ENCODE measurements around the gene RPS6KL1.

Gene RPS6KL1

DNA sequence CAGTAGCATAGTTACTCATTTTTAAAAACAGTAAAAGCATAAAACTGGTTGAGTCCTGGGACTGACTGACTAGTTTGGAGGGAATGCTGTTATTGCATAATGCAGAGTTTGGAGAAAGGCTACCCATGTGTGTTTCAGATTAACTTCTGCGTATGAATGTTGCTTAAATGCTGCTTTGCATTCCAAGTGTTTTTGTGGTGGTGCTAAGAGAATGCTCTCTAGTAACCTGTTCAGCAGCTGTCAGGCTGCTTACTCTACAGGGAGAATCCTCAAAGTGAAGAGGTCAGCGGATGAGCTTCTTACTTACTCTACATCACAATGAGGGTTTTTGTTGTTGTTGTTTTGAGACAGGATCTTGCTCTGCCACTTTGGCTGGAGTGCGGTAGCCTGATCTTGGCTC lies 37.1 kb downstream of the RPS6KL1 start:
- Mint-ChIP-seq H3K9me3 (no peaks in the 10 kb centered on the region), H3K36me3 (peaks cover 44 to 46% of the 10 kb centered on the region in 2 donors), H3K4me3 (no peak overlapping the region), H3K27ac (peak overlapping the region; percentile 56), H3K4me1 (peaks cover 35 to 50% of the 10 kb centered on the region in 2 donors), H3K27me3 (no peaks in the 10 kb centered on the region)
- DNase-seq (no peak), ATAC-seq (replicated peaks) (no peak)

DNA sequence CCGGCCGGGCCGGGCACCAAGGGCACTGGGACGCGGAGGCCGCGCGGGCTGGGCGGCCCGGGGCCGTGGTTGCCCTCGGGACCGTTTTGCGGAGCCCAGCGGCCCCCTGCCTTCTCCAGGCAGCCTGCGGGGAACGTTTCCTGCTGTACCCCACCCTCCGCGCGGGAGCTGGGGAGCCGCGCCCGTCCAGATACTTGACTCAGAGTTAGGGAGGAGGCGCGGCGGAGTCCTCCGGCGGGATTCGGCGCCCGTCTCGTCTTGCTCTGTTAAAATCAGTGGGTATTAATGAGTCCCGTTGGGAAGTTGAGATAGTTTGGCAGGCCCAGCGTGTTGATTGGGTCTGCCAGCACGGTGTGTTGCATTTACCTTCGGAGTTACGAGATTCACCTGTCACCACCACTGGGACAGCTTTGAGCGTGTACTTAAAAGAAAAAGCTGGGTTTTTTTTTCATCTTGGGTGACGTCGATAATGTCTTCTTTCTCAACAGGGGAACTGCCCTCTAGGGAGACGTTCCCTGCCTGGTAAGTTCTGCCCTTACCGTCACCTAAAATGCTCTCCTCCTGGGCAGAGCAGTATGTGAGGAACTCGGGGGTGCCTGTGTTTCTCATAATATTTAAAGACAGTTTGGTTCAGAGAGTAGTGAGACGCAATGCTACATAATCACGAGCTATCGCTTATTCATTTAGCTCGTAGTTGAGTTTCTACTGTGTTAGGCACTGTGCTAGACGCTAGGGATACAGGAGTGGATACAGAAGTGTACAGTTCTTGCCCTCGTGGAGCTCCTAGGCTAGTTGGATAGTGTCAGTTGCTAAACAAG lies 40.7 kb downstream of the RPS6KL1 start:
- Mint-ChIP-seq H3K9me3 (no peaks in the 10 kb centered on the region), H3K4me1 (peaks cover 46 to 72% of the 10 kb centered on the region in 2 donors), H3K27ac (peak overlapping the region; percentile 100), H3K4me3 (peak overlapping the region; percentile 98), H3K36me3 (peaks cover 34 to 40% of the 10 kb centered on the region in 2 donors), H3K27me3 (no peaks in the 10 kb centered on the region)
- ATAC-seq (replicated peaks) (peak; percentile 42 to 44), DNase-seq (peak; percentile 25)

- Mint-ChIP-seq H3K27ac (peak within 1 kb of the TSS; percentile 100), H3K4me3 (peak within 1 kb of the TSS; percentile 98)
- DNase-seq, result peak; percentile 91
These were observed 41.5 kb downstream of the RPS6KL1 start, which contains the start of gene DLST for GRCh38 chr14:74881431-74882102. TSS of gene DLST (plus strand) at chr14:74881916. CDS start at chr14:74881954, 38 bp downstream.

GRCh38 chr14:74879427-74880182 lies 43.5 kb downstream of the RPS6KL1 start:
- Mint-ChIP-seq H3K4me3 (no peak overlapping the region), H3K4me1 (peaks cover 45 to 68% of the 10 kb centered on the region in 2 donors), H3K36me3 (peaks cover 19 to 24% of the 10 kb centered on the region in 2 donors), H3K27me3 (no peaks in the 10 kb centered on the region), H3K9me3 (no peaks in the 10 kb centered on the region), H3K27ac (peak overlapping the region; percentile 2)
- DNase-seq (no peak), ATAC-seq (replicated peaks) (no peak)

More at GRCh38 chr14:74881431-74882102, 41.5 kb downstream of the RPS6KL1 start, which contains the start of gene DLST:
- H3K9me3 Mint-ChIP-seq, result no peaks in the 10 kb centered on the region
- ATAC-seq (replicated peaks), result peak; percentile 89 to 90
- peaks cover 47 to 73% of the 10 kb centered on the region in 2 donors for H3K4me1 Mint-ChIP-seq
- peaks cover 34 to 39% of the 10 kb centered on the region in 2 donors for H3K36me3 Mint-ChIP-seq
- no peaks in the 10 kb centered on the region for H3K27me3 Mint-ChIP-seq

DNA sequence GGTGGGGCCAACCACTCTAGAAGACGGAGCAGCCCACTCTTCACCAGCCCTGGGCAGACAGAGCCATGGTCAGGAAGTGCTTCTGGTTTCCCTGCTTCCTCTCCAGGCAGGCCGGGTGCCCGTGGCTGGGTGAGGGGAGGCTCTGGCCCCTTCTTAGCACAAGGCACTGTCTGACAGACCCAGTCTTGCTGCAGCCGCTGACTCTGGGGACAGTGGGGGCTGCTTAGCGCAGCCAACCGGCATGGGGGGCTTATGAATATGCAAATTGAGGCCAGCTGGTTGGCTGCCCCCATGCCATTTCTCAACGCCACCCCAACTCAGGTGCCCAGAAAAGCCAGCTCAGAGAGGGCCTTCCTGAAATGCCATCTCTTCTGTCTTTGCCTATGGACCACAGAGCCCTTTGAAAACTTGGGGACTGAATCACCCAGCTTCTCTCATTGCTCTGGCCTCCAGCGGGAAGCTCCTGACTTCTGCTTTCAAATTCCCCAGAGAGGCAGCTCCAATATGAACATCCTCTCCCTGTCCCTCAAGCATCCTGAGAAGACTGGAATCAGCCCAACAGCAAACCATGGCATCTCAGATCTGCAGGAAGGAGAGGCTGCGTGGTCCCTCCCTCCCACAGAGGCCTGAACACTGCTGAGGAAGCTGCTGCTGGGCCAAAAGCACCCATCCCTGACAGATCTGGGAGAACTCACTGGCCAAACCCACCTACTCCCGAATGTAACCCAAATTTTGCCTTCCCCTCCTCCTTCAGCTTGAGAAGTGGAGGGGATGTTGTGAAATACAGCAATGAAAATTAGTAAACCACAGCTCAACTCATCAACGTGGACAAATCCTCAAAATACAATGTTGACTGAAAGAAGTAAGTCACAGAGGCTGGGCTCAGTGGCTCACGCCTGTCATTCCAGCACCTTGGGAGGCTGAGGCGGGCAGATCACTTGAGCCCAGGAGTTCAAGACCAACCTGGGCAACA lies 46.8 kb downstream of the RPS6KL1 start, which contains the start of gene PROX2:
PROX2 (minus strand) TSS at position 205 of the 973 bp plus-strand sequence. CDS start 12,311 bp downstream, outside the sequence.
- Mint-ChIP-seq H3K4me3 (peak within 1 kb of the TSS; percentile 32 to 34), H3K36me3 (no peaks in the 10 kb centered on the region), H3K9me3 (no peaks in the 10 kb centered on the region), H3K4me1 (peaks cover 29 to 41% of the 10 kb centered on the region in 2 donors), H3K27me3 (no peaks in the 10 kb centered on the region), H3K27ac (peak within 1 kb of the TSS; percentile 71)
- DNase-seq (no peak), ATAC-seq (replicated peaks) (peak; percentile 58 to 70)

DNA sequence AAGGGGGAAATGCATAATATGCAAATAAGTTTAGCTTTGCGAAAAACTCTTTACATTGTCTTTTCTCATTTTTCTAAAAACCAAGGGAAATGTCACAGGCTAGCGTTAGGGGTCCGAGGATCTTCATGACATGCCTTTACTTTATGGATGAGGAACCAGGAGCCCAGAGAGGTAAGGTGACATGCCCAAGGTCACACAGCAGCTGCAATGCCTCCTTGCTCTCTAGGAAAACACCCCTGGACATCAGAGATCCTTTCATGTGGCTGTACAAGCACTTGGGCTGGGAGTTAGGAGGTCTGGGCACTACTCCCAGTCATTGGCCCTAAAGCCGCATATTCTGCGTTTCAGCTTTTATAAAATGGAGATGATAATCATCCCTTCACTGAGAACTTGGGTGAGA lies 47.9 kb downstream of the RPS6KL1 start:
- Mint-ChIP-seq H3K36me3 (no peaks in the 10 kb centered on the region), H3K27me3 (no peaks in the 10 kb centered on the region), H3K9me3 (no peaks in the 10 kb centered on the region), H3K4me1 (peaks cover 20 to 31% of the 10 kb centered on the region in 2 donors), H3K27ac (no peak overlapping the region), H3K4me3 (no peak overlapping the region)
- no peak for ATAC-seq (replicated peaks)
- DNase-seq, result no peak

- H3K4me3 Mint-ChIP-seq, result no peak overlapping the region
- DNase-seq (no peak), ATAC-seq (replicated peaks) (no peak)
- no peaks in the 10 kb centered on the region for H3K9me3 Mint-ChIP-seq
- H3K27ac Mint-ChIP-seq, result no peak overlapping the region
- H3K4me1 Mint-ChIP-seq, result peaks cover 12 to 17% of the 10 kb centered on the region in 2 donors
- no peaks in the 10 kb centered on the region for H3K36me3 Mint-ChIP-seq
- H3K27me3 Mint-ChIP-seq, result no peaks in the 10 kb centered on the region
These were observed 51.2 kb downstream of the RPS6KL1 start for GRCh38 chr14:74871819-74872218.

GRCh38 chr14:74868739-74869138 lies 54.3 kb downstream of the RPS6KL1 start:
- ATAC-seq (replicated peaks), result no peak
- Mint-ChIP-seq H3K4me3 (no peak overlapping the region), H3K27me3 (no peaks in the 10 kb centered on the region), H3K9me3 (no peaks in the 10 kb centered on the region), H3K36me3 (no peaks in the 10 kb centered on the region), H3K4me1 (peaks cover under 1% of the 10 kb centered on the region in 2 donors), H3K27ac (no peak overlapping the region)
- no peak for DNase-seq

- Mint-ChIP-seq H3K36me3 (no peaks in the 10 kb centered on the region), H3K4me1 (peaks cover 7 to 9% of the 10 kb centered on the region in 2 donors), H3K9me3 (no peaks in the 10 kb centered on the region), H3K27me3 (no peaks in the 10 kb centered on the region), H3K4me3 (no peak overlapping the region), H3K27ac (no peak overlapping the region)
- peak; percentile 70 to 80 for ATAC-seq (replicated peaks)
- no peak for DNase-seq
These were observed 55.4 kb downstream of the RPS6KL1 start for GRCh38 chr14:74867673-74868072.

DNA sequence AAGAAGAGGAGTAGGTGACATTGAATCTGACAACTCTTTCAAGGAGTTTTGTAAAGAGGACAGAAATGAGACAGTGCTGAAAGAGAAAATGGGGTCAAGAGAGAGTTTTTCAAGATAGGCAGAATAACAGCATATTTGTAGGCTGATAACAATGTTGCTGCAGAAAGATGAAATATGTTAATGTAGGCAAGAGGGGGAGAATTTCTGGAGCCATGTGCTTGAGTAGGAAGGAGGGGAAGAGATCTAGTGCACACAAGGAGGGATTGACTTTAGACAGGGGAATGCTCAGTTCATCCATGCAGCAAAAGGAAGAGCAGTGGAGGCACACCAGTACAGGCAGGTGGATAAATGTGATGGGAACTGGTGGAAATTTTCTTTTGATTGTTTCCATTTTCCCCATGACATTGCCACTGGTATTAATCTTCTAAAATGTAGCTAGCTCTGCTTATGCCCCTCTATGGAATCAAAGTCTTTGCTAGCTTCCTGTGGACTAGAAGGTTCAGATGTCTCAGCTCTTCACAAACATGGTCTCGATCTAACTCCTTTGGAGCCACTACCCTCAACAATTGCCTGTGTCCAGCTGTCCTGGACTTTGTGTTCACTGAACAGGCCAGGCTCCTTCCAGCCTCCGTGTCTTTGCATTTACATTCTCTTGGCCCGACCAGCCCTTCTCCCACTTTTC lies 56.2 kb downstream of the RPS6KL1 start:
- Mint-ChIP-seq H3K36me3 (no peaks in the 10 kb centered on the region), H3K27ac (no peak overlapping the region), H3K4me1 (peaks cover 7 to 9% of the 10 kb centered on the region in 2 donors), H3K9me3 (no peaks in the 10 kb centered on the region), H3K27me3 (no peaks in the 10 kb centered on the region), H3K4me3 (no peak overlapping the region)
- ATAC-seq (replicated peaks) (no peak), DNase-seq (no peak)

DNA sequence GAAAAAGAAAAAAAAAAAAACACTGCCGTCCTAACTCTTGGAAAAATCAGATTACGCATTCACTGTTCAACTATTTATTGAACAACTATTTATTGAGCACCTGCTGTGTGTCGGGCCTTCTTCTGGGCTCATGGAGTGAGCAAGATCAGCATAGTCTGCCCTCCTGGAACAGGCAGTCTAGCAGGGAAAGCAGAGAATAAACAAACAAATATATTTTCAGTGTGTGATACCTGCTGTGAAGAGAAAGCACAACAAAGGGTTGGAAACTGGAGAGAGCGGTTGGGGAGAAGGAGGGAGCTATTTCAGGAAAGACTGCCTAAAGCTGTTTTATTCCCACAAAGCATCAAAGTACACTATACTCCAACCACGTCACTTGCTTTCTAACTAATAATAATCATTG lies 57.9 kb downstream of the RPS6KL1 start:
- Mint-ChIP-seq H3K4me3 (no peak overlapping the region), H3K27ac (no peak overlapping the region)

DNA sequence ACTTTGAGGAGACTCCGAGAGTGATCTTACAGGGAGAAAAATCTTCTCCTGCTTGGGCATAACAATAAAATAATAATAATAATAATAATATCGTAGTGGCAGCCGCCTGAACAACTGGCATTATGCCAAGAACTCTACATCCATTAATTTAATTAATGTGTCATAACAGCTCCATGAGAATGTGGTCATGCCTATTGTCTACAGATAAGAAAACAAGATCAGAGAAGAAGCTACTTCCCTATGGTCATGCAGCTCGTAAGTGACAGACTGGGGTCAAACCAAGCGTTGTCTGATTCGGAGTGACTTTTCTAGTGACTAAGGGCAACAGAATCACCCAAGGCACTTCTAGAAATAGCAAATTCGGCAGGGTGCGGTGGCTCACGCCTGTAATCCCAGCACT lies 58.9 kb downstream of the RPS6KL1 start:
- peaks cover 9 to 10% of the 10 kb centered on the region in 2 donors for H3K4me1 Mint-ChIP-seq
- H3K36me3 Mint-ChIP-seq, result no peaks in the 10 kb centered on the region
- H3K9me3 Mint-ChIP-seq, result no peaks in the 10 kb centered on the region
- no peaks in the 10 kb centered on the region for H3K27me3 Mint-ChIP-seq
- H3K4me3 Mint-ChIP-seq, result no peak overlapping the region
- no peak overlapping the region for H3K27ac Mint-ChIP-seq
- ATAC-seq (replicated peaks) (no peak), DNase-seq (no peak)

More for the DNA sequence above, 57.9 kb downstream of the RPS6KL1 start:
- Mint-ChIP-seq H3K4me1 (peaks cover 9 to 10% of the 10 kb centered on the region in 2 donors), H3K36me3 (no peaks in the 10 kb centered on the region), H3K27me3 (no peaks in the 10 kb centered on the region), H3K9me3 (no peaks in the 10 kb centered on the region)
- ATAC-seq (replicated peaks) (no peak), DNase-seq (no peak)

DNA sequence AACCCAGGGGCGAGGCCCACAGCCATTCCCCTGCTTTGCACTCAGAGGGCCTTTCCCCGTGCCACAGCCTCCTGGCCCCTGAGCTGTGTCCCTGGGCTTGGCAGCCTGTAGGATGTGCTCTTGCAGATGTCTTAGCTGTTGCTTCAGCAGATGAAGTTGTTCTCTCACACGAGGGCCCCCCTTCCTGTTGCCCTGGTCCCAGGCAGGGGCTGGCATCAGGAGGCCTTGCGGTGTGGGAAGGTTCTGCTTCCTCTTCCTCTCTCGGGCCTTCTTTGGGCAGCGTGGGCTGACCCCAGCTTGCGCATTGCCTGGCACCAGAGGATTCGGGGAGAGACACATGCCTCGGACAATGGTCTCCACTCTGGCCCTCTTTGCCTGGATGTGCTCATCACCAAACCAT lies 59.8 kb downstream of the RPS6KL1 start:
- H3K27me3 Mint-ChIP-seq, result no peaks in the 10 kb centered on the region
- DNase-seq (no peak), ATAC-seq (replicated peaks) (peak; percentile 35 to 49)
- peaks cover 9 to 10% of the 10 kb centered on the region in 2 donors for H3K4me1 Mint-ChIP-seq
- no peak overlapping the region for H3K4me3 Mint-ChIP-seq
- H3K27ac Mint-ChIP-seq, result peak overlapping the region; percentile 70
- H3K36me3 Mint-ChIP-seq, result peaks cover 1 to 3% of the 10 kb centered on the region in 2 donors
- no peaks in the 10 kb centered on the region for H3K9me3 Mint-ChIP-seq
